ENCODE data around the gene NCOA3. TPM values are rescaled to one million over a fixed set of nuclear protein-coding genes. Genes with fewer than 3 reads are reported as not detected.
A peak's percentile ranks its signal among the peaks of the same experiment; 100 is the strongest.

NCOA3 gene
- total RNA-seq, 1 donor from 2014 or later, result 187 TPM

- peak; percentile 42 for DNase-seq
- ChIA-PET POLR2A (interaction anchor here (0.5 to 12.2 kb wide), 28 partner anchors 11 to 1793 kb away, joined by 3 to 295 read pairs (median 5); partner anchors contain the start of genes NCOA3 and ZMYND8), CTCF (interaction anchor here (0.6 to 2.2 kb wide), 10 partner anchors 14 to 214 kb away, joined by 3 to 14 read pairs (median 4); partner anchors contain the start of gene NCOA3)
- peak; percentile 77 for ATAC-seq (ENCODE audit: low read depth)
- H3K4me1 Mint-ChIP-seq, result peaks cover 79% of the 10 kb centered on the region
- H3K27me3 Mint-ChIP-seq, result no peaks in the 10 kb centered on the region
- intact Hi-C loops (cut with micrococcal nuclease), result loop anchor here (1.0 to 5.0 kb wide), 7 partner anchors 14 to 215 kb away; partner anchors contain the start of gene NCOA3
- H3K27ac Mint-ChIP-seq, result peak overlapping the region; percentile 97
- H3K4me3 Mint-ChIP-seq, result peak overlapping the region; percentile 72
- no peaks in the 10 kb centered on the region for H3K36me3 Mint-ChIP-seq (ENCODE audit: low read depth)
- no peak for TF ChIP-seq CTCF (IDR thresholded peaks at IDR 0.05)
- H3K9me3 Mint-ChIP-seq, result no peaks in the 10 kb centered on the region
Measured at GRCh38 chr20:47487175-47487917, 14.3 kb upstream of the NCOA3 start.

GRCh38 chr20:47489448-47489872, 12.2 kb upstream of the NCOA3 start:
- peak overlapping the region; percentile 24 for H3K4me3 Mint-ChIP-seq
- intact Hi-C loops (cut with micrococcal nuclease), result loop anchor here (5.0 kb wide), 1 partner anchor 217 kb away; no protein-coding TSS in a partner anchor
- CTCF ChIA-PET, result no interaction called here
- no peaks in the 10 kb centered on the region for H3K27me3 Mint-ChIP-seq
- H3K27ac Mint-ChIP-seq, result peak overlapping the region; percentile 97
- DNase-seq, result no peak
- H3K9me3 Mint-ChIP-seq, result no peaks in the 10 kb centered on the region
- no peaks in the 10 kb centered on the region for H3K36me3 Mint-ChIP-seq (ENCODE audit: low read depth)
- POLR2A ChIA-PET, result interaction anchor here (0.6 to 12.2 kb wide), 7 partner anchors 13 to 1435 kb away, joined by 3 to 295 read pairs (median 7); partner anchors contain the start of gene NCOA3
- no peak for ATAC-seq (ENCODE audit: low read depth)
- peaks cover 86% of the 10 kb centered on the region for H3K4me1 Mint-ChIP-seq
- TF ChIP-seq CTCF (IDR thresholded peaks at IDR 0.05), result no peak

GRCh38 chr20:47490795-47491194, 10.9 kb upstream of the NCOA3 start:
- intact Hi-C loops (cut with micrococcal nuclease), result no loop called here
- no peaks in the 10 kb centered on the region for H3K9me3 Mint-ChIP-seq
- H3K36me3 Mint-ChIP-seq (ENCODE audit: low read depth), result no peaks in the 10 kb centered on the region
- peaks cover 82% of the 10 kb centered on the region for H3K4me1 Mint-ChIP-seq
- ATAC-seq (ENCODE audit: low read depth), result no peak
- no peak overlapping the region for H3K4me3 Mint-ChIP-seq
- H3K27me3 Mint-ChIP-seq, result no peaks in the 10 kb centered on the region
- H3K27ac Mint-ChIP-seq, result peak overlapping the region; percentile 97
- TF ChIP-seq CTCF (IDR thresholded peaks at IDR 0.05), result no peak
- ChIA-PET POLR2A (interaction anchor here (0.6 to 12.2 kb wide), 8 partner anchors 11 to 83 kb away, joined by 3 to 295 read pairs (median 9); partner anchors contain the start of gene NCOA3), CTCF (interaction anchor here (1.2 kb wide), 1 partner anchor 218 kb away, joined by 3 read pairs; no protein-coding TSS in a partner anchor)
- no peak for DNase-seq

- intact Hi-C loops (cut with micrococcal nuclease), result no loop called here
- ChIA-PET POLR2A (interaction anchor here (0.5 to 12.2 kb wide), 6 partner anchors 10 to 738 kb away, joined by 3 to 295 read pairs (median 6); partner anchors contain the start of gene NCOA3), CTCF (interaction anchor here (1.1 kb wide), 1 partner anchor 109 kb away, joined by 3 read pairs; no protein-coding TSS in a partner anchor)
- no peak for TF ChIP-seq CTCF (IDR thresholded peaks at IDR 0.05)
- H3K36me3 Mint-ChIP-seq (ENCODE audit: low read depth), result no peaks in the 10 kb centered on the region
- peak overlapping the region; percentile 35 for H3K27ac Mint-ChIP-seq
- no peaks in the 10 kb centered on the region for H3K9me3 Mint-ChIP-seq
- no peaks in the 10 kb centered on the region for H3K27me3 Mint-ChIP-seq
- no peak overlapping the region for H3K4me3 Mint-ChIP-seq
- ATAC-seq (ENCODE audit: low read depth), result no peak
- H3K4me1 Mint-ChIP-seq, result peaks cover 74% of the 10 kb centered on the region
- no peak for DNase-seq
Measured at GRCh38 chr20:47492284-47492683, 9.4 kb upstream of the NCOA3 start.

All from activated B cell treated with CpG ODN at 0.5 μM for 24 hours (primary cell).